Measurements from ENCODE around the gene DEPDC1. TPM values are rescaled to one million over a fixed set of nuclear protein-coding genes. Genes with fewer than 3 reads are reported as not detected.
A peak's percentile ranks its signal among the peaks of the same experiment; 100 is the strongest.
"Not testable (repeated sequence)": the region's sequence is repeated elsewhere in the genome, so short reads cannot be mapped to it uniquely, and the experiment has no call there.

Gene DEPDC1
- polyA plus RNA-seq, 1 donor, result 6.0 TPM

DNA sequence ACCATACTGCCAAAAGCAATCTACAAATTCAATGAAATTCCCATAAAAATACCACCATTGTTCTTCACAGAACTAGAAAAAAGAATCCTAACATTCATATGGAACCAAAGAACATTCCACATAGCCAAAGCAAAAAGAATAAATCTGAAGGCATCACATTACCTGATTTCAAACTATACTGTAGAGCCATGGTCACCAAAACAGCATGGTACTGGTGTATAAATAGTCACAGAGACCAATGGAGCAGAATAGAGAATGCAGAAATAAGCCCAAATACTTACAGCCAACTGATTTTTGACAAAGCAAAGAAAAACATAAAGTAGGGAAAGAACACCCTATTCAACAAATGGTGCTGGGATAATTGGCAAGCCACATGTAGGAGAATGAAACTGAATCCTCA is 6.2 kb upstream of the DEPDC1 start:
- H3K27me3 ChIP-seq (ENCODE audit: control insufficient read depth, insufficient read depth, low read length), result no peaks in the 10 kb centered on the region
- no peak overlapping the region for H3K4me3 ChIP-seq (ENCODE audit: low read length)
- H3K4me1 ChIP-seq (ENCODE audit: control insufficient read depth, insufficient read depth, low read length), result no peaks in the 10 kb centered on the region
- no peak for DNase-seq
- peaks cover 3% of the 10 kb centered on the region for H3K9me3 ChIP-seq (ENCODE audit: control insufficient read depth, low read depth, low read length)
- no peaks in the 10 kb centered on the region for H3K36me3 ChIP-seq (ENCODE audit: control insufficient read depth, insufficient read depth, low read length)
- H3K27ac ChIP-seq (ENCODE audit: low read length), result no peak overlapping the region

DNA sequence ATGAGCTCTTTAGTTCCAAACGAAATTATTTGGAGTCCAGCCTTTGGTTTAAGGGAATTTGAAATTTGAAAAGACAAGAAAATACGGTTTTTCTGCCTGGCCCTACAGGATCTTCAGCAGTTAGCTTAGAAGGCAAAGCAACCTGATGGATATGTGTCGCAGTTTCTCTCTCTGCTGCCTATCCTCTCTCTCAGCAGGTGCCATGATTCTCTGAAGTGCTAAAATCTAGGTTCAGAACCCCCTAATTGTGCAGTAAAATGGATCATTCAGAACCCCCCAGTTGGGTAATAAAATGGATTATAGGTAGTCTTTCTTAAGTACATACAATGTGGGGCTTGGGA is 446 bp upstream of the DEPDC1 start:
- H3K27me3 ChIP-seq (ENCODE audit: control insufficient read depth, insufficient read depth, low read length), result no peaks in the 10 kb centered on the region
- H3K4me3 ChIP-seq (ENCODE audit: low read length), result peak overlapping the region; percentile 84
- no peaks in the 10 kb centered on the region for H3K4me1 ChIP-seq (ENCODE audit: control insufficient read depth, insufficient read depth, low read length)
- H3K9me3 ChIP-seq (ENCODE audit: control insufficient read depth, low read depth, low read length), result no peaks in the 10 kb centered on the region
- no peaks in the 10 kb centered on the region for H3K36me3 ChIP-seq (ENCODE audit: control insufficient read depth, insufficient read depth, low read length)
- whole genome bisulfite sequencing (ENCODE audit: insufficient coverage, low lambda C conversion rate), result no CpG with 5 or more reads among the region's 3 CpGs
- DNase-seq, result no peak
- peak overlapping the region; percentile 28 for H3K27ac ChIP-seq (ENCODE audit: low read length)

DNA sequence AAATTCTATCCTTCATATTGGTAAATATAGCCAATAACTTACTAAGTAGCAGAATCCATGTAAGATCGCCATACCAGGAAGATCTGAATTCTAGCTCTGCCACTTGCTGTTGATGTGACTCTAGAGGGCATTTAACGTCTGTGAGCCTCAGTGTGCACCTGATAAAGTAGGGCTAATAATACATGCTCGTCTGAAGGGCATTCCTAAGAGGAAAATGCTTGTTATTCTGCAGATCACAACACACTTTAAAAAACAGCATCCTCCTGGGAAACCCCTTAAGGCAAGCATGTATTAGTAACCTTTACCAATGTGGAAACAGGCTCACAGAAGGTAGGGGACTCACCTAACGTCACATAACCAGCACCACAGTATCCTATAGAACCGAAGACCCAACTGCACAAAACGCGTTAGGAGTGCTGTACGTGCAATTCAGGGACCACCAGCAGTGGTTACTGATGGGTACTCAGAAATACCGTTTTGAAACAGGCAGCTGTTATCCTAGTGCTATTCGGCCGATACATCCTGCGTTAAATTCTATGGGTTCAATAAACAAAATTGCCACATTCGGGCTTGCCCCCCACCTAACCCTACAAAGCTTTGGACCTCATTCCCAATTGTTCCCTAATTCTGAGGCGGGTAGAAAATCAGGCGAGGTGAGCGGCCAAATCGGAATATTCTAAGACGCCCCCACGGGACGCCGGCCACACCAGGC is 758 bp downstream of the DEPDC1 start:
- H3K27ac ChIP-seq (ENCODE audit: low read length), result no peak overlapping the region
- no peaks in the 10 kb centered on the region for H3K4me1 ChIP-seq (ENCODE audit: control insufficient read depth, insufficient read depth, low read length)
- no CpG with 5 or more reads among the region's 21 CpGs for WGBS (ENCODE audit: insufficient coverage, low lambda C conversion rate)
- H3K4me3 ChIP-seq (ENCODE audit: low read length), result peak overlapping the region; percentile 84
- no peaks in the 10 kb centered on the region for H3K27me3 ChIP-seq (ENCODE audit: control insufficient read depth, insufficient read depth, low read length)
- DNase-seq, result no peak
- no peaks in the 10 kb centered on the region for H3K9me3 ChIP-seq (ENCODE audit: control insufficient read depth, low read depth, low read length)
- H3K36me3 ChIP-seq (ENCODE audit: control insufficient read depth, insufficient read depth, low read length), result no peaks in the 10 kb centered on the region

DNA sequence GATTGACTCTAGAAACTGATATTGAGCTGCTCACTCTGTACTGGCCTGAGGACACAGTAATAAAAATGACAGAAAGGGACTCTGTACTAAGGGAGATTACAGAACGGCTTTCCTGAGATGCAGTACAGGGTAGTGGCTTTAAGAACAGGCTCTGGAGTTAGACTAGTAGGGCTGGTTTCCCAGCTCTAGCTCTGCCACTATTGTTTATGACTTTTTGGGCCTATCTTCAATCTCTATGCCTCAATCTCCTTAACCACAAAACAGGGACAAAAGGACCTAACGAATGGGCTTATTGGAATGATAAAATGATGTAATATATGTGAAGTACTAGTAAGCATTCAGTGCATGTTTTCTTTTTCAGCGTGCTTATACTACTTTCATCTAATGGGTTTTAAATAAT is 1.4 kb downstream of the DEPDC1 start:
- no peaks in the 10 kb centered on the region for H3K36me3 ChIP-seq (ENCODE audit: control insufficient read depth, insufficient read depth, low read length)
- H3K9me3 ChIP-seq (ENCODE audit: control insufficient read depth, low read depth, low read length), result no peaks in the 10 kb centered on the region
- WGBS (ENCODE audit: insufficient coverage, low lambda C conversion rate), result 17% methylated on average over 1 of the region's 3 CpGs
- no peaks in the 10 kb centered on the region for H3K4me1 ChIP-seq (ENCODE audit: control insufficient read depth, insufficient read depth, low read length)
- no peak overlapping the region for H3K4me3 ChIP-seq (ENCODE audit: low read length)
- H3K27me3 ChIP-seq (ENCODE audit: control insufficient read depth, insufficient read depth, low read length), result no peaks in the 10 kb centered on the region
- peak; percentile 22 to 73 for DNase-seq
- no peak overlapping the region for H3K27ac ChIP-seq (ENCODE audit: low read length)

DNA sequence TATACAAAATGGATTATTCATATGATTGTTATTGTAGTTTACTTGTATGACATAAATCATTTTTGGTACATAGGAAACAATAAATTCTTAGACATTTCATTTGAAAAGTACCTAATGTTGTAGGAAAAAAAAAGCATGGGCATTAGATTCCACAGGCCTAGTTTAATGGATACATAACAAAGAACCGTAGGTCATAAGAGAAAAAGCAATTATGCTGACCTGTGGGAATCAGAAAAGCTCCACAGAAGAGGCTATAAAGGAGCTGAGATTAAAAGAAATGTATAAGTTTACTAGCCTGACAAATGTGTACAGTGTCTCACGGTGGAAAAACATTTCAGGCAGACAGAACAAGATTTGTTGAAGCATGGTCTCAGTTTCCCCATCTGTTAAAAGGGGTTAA is 3.7 kb downstream of the DEPDC1 start:
- Histone ChIP-seq H3K27me3 (ENCODE audit: control insufficient read depth, insufficient read depth, low read length) (no peaks in the 10 kb centered on the region), H3K4me3 (ENCODE audit: low read length) (no peak overlapping the region), H3K4me1 (ENCODE audit: control insufficient read depth, insufficient read depth, low read length) (no peaks in the 10 kb centered on the region), H3K36me3 (ENCODE audit: control insufficient read depth, insufficient read depth, low read length) (no peaks in the 10 kb centered on the region), H3K27ac (ENCODE audit: low read length) (no peak overlapping the region), H3K9me3 (ENCODE audit: control insufficient read depth, low read depth, low read length) (no peaks in the 10 kb centered on the region)
- no peak for DNase-seq
- WGBS (ENCODE audit: insufficient coverage, low lambda C conversion rate), result 100% methylated on average over 1 of the region's 2 CpGs

DNA sequence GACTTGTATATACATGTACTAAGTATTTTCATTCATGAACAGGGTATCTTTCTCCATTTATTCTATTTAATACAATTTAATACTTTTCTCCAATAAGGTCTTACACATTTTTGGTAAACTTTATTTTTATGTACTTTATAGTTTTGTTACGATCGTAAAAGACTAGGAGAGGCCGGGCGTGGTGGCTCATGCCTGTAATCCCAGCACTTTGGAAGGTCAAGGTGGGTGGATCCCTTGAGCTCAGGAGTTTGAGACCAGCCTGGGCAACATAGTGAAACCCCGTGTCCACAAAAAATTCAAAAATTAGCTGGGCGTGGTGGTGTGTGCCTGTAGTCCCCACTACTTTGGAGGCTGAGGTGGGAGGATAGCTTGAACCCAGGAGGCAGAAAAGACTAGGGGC is 4.6 kb downstream of the DEPDC1 start:
- H3K4me3 ChIP-seq (ENCODE audit: low read length); H3K9me3 ChIP-seq (ENCODE audit: control insufficient read depth, low read depth, low read length); H3K36me3 ChIP-seq (ENCODE audit: control insufficient read depth, insufficient read depth, low read length); DNase-seq; H3K4me1 ChIP-seq (ENCODE audit: control insufficient read depth, insufficient read depth, low read length); H3K27ac ChIP-seq (ENCODE audit: low read length); H3K27me3 ChIP-seq (ENCODE audit: control insufficient read depth, insufficient read depth, low read length): not testable (repeated sequence)
- WGBS (ENCODE audit: insufficient coverage, low lambda C conversion rate), result 48% methylated on average over 3 of the region's 6 CpGs

DNA sequence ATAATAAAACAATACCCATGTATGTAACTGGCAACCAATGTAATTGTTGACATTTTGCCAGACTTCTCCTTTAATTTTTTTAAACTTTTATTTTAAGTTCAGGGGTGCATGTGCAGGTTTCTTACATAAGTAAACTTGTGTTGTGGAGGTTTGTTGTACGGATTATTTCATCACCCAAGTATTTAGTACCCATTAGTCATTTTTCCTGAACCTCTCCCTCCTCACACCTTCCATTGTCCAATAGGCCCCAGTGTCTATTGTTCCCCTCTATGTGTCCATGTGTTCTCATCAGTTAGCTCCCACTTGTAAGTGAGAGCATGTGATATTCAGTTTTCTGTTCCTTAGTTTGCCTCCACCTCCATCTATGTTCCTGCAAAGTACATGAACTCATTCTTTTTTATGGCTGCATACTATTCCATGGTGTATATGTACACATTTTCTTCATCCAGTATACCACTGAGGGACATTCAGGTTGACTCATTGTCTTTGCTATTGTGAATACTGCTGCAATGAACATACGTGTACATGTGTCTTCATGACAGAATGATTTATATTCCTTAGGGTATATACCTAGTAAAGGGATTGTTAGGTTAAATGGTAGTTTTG is 6.7 kb downstream of the DEPDC1 start:
- no peak overlapping the region for H3K4me3 ChIP-seq (ENCODE audit: low read length)
- no peaks in the 10 kb centered on the region for H3K36me3 ChIP-seq (ENCODE audit: control insufficient read depth, insufficient read depth, low read length)
- no peaks in the 10 kb centered on the region for H3K9me3 ChIP-seq (ENCODE audit: control insufficient read depth, low read depth, low read length)
- DNase-seq, result no peak
- no peak overlapping the region for H3K27ac ChIP-seq (ENCODE audit: low read length)
- H3K27me3 ChIP-seq (ENCODE audit: control insufficient read depth, insufficient read depth, low read length), result no peaks in the 10 kb centered on the region
- 100% methylated on average over 1 of the region's 2 CpGs for WGBS (ENCODE audit: insufficient coverage, low lambda C conversion rate)
- H3K4me1 ChIP-seq (ENCODE audit: control insufficient read depth, insufficient read depth, low read length), result no peaks in the 10 kb centered on the region

DNA sequence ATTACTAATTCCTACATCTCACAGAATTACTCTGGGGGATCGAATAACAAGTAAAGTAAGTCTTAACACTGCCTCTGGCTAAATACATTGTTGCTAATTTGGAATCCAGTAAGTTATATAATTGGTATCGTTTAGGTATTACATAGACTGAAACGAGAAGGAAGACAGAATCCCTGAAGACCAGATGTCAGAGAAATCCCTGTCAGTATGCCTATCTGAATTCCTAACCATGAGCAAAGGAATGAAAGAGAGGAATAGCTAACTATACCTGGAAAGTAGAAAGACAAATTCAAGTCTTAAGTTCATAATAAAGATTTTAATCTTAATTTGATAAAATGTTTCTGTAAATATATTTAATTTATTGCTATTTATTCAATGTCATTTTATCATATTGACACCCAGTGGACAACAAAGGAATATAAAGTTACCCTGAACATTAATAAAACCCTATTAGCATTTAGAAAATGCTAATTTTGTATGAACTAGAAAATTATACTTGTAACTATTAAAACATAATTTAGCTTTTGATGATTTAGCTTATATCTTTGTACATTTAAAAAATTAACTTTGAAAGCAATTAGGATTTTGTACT is 11.4 kb downstream of the DEPDC1 start:
- no peaks in the 10 kb centered on the region for H3K4me1 ChIP-seq (ENCODE audit: control insufficient read depth, insufficient read depth, low read length)
- no peaks in the 10 kb centered on the region for H3K9me3 ChIP-seq (ENCODE audit: control insufficient read depth, low read depth, low read length)
- no peak for DNase-seq
- H3K27ac ChIP-seq (ENCODE audit: low read length), result no peak overlapping the region
- H3K4me3 ChIP-seq (ENCODE audit: low read length), result no peak overlapping the region
- H3K27me3 ChIP-seq (ENCODE audit: control insufficient read depth, insufficient read depth, low read length), result no peaks in the 10 kb centered on the region
- H3K36me3 ChIP-seq (ENCODE audit: control insufficient read depth, insufficient read depth, low read length), result peaks cover 6% of the 10 kb centered on the region
- WGBS (ENCODE audit: insufficient coverage, low lambda C conversion rate), result 100% methylated on average over 2 of the region's 3 CpGs

DNA sequence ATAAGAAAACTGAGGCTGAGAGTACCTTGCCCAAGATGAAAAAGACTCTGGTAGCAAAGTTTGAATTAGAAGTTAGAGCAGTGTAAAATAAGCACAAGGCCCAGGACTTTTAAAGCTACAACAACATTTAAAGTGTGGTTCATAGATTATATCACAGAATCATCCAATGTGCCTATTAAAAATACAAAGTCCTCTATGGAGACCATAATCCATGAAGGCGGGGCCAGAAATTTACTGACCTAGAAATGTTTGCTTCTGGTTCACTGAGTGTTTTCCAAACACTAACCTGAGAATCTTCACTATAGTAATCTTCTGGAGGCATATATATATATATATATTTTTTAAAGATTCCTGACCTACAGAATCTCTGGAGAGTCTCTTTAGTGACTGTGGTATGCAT is 12.3 kb downstream of the DEPDC1 start:
- Histone ChIP-seq H3K27me3 (ENCODE audit: control insufficient read depth, insufficient read depth, low read length) (no peaks in the 10 kb centered on the region), H3K4me1 (ENCODE audit: control insufficient read depth, insufficient read depth, low read length) (no peaks in the 10 kb centered on the region), H3K27ac (ENCODE audit: low read length) (no peak overlapping the region), H3K36me3 (ENCODE audit: control insufficient read depth, insufficient read depth, low read length) (peaks cover 6% of the 10 kb centered on the region), H3K9me3 (ENCODE audit: control insufficient read depth, low read depth, low read length) (no peaks in the 10 kb centered on the region), H3K4me3 (ENCODE audit: low read length) (no peak overlapping the region)
- WGBS (ENCODE audit: insufficient coverage, low lambda C conversion rate), result no CpG with 5 or more reads among the region's 1 CpG
- no peak for DNase-seq

DNA sequence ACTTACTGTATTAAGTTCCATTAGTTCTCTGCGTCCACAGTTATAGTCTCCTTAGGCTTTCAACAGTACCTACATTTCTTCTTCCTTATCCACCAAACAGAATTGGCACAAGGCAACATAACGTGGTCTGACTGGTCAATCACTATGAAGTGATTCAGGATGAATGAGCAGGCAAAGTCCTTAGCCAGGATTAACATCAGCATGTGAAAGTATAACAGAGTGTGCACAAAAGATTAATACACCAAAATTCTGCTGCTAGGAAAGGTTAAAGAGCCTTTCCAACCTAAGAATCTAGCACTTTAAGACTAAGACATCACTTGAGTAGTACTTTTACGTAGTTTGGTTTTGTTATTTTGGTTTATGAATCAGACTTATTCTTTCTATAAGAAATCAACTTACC is 15.8 kb downstream of the DEPDC1 start:
- Histone ChIP-seq H3K4me1 (ENCODE audit: control insufficient read depth, insufficient read depth, low read length) (no peaks in the 10 kb centered on the region), H3K4me3 (ENCODE audit: low read length) (no peak overlapping the region), H3K27ac (ENCODE audit: low read length) (no peak overlapping the region), H3K9me3 (ENCODE audit: control insufficient read depth, low read depth, low read length) (no peaks in the 10 kb centered on the region), H3K27me3 (ENCODE audit: control insufficient read depth, insufficient read depth, low read length) (no peaks in the 10 kb centered on the region), H3K36me3 (ENCODE audit: control insufficient read depth, insufficient read depth, low read length) (peaks cover 10% of the 10 kb centered on the region)
- no peak for DNase-seq
- WGBS (ENCODE audit: insufficient coverage, low lambda C conversion rate), result 90% methylated on average over 2 of the region's 3 CpGs

DNA sequence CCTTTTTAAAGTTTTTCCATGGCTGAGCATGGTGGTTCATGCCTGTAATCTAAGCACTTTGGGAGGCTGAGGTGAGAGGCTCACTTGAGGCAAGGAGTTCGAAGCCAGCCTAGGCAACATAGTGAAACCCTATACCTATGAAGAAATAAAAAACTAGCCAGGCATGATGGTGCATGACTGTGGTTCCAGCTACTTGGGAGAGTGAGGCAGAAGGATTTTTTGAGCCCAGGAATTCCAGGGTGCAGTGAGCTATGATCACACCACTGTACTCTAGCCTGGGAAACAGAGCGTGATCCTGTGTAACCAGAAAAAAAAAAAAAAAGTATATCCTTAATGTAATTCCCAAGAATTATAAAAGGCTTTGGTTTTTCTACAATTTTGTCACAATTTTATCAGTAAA is 17.4 kb downstream of the DEPDC1 start:
- H3K4me3 ChIP-seq (ENCODE audit: low read length), result no peak overlapping the region
- no peak for DNase-seq
- no peaks in the 10 kb centered on the region for H3K27me3 ChIP-seq (ENCODE audit: control insufficient read depth, insufficient read depth, low read length)
- H3K4me1 ChIP-seq (ENCODE audit: control insufficient read depth, insufficient read depth, low read length), result no peaks in the 10 kb centered on the region
- no peaks in the 10 kb centered on the region for H3K9me3 ChIP-seq (ENCODE audit: control insufficient read depth, low read depth, low read length)
- no peak overlapping the region for H3K27ac ChIP-seq (ENCODE audit: low read length)
- WGBS (ENCODE audit: insufficient coverage, low lambda C conversion rate), result no CpG with 5 or more reads among the region's 2 CpGs
- H3K36me3 ChIP-seq (ENCODE audit: control insufficient read depth, insufficient read depth, low read length), result peaks cover 10% of the 10 kb centered on the region

Measured in large intestine (tissue), 3 donors.